H54 (cell line): ENCODE data around the gene OPALIN.

ENCODE experiments used
- DNase-seq: peaks from one replicate; pipeline ENCODE4 v3.0.0; 2011; ENCODE audit warnings: low spot score, mixed read lengths; ENCODE audit not compliant: insufficient read length
- FAIRE-seq: peaks from 3 replicates; lab custom pipeline; 2011; peaks lifted over from hg19 to GRCh38; lab: Jason Lieb, UNC
- POLR2A ChIP-seq: IDR thresholded peaks from 2 replicates; pipeline ENCODE4 v1.6.1; 2011; ENCODE audit warnings: low read depth, mild to moderate bottlenecking, low read length

Gene OPALIN

GRCh38 chr10:96339383-96339782, 19.4 kb downstream of the OPALIN start:
- TF ChIP-seq POLR2A: no peak
- DNase-seq: no peak
- no peak for FAIRE-seq

- DNase-seq (no peak), FAIRE-seq (no peak)
- no peak for TF ChIP-seq POLR2A
Measured at GRCh38 chr10:96338279-96338925, 20.4 kb downstream of the OPALIN start.

- FAIRE-seq (no peak), DNase-seq (no peak)
- no peak for TF ChIP-seq POLR2A
Measured at GRCh38 chr10:96337106-96337505, 21.7 kb downstream of the OPALIN start.

- no peak for TF ChIP-seq POLR2A
- FAIRE-seq (no peak), DNase-seq (peak; percentile 24)
Measured at GRCh38 chr10:96334616-96335526, 23.9 kb downstream of the OPALIN start.

- FAIRE-seq: no peak
- DNase-seq: no peak
- no peak for TF ChIP-seq POLR2A
Measured at GRCh38 chr10:96333101-96333500, 25.7 kb downstream of the OPALIN start.

GRCh38 chr10:96327462-96327861, 31.3 kb downstream of the OPALIN start:
- DNase-seq (no peak), FAIRE-seq (no peak)
- TF ChIP-seq POLR2A: no peak

- DNase-seq (no peak), FAIRE-seq (no peak)
Measured at GRCh38 chr10:96325719-96326373, 33.0 kb downstream of the OPALIN start.

GRCh38 chr10:96324447-96324846, 34.4 kb downstream of the OPALIN start:
- no peak for TF ChIP-seq POLR2A
- FAIRE-seq: no peak
- DNase-seq: no peak

More at GRCh38 chr10:96325719-96326373, 33.0 kb downstream of the OPALIN start:
- TF ChIP-seq POLR2A: no peak

- no peak for FAIRE-seq
- no peak for DNase-seq
Measured at GRCh38 chr10:96322275-96322674, 36.5 kb downstream of the OPALIN start.

GRCh38 chr10:96321822-96322221, 37.0 kb downstream of the OPALIN start:
- TF ChIP-seq POLR2A: no peak
- DNase-seq (no peak), FAIRE-seq (no peak)

More at GRCh38 chr10:96322275-96322674, 36.5 kb downstream of the OPALIN start:
- no peak for TF ChIP-seq POLR2A

GRCh38 chr10:96319754-96320474, 38.9 kb downstream of the OPALIN start:
- no peak for TF ChIP-seq POLR2A
- DNase-seq (no peak), FAIRE-seq (no peak)

GRCh38 chr10:96317067-96317833, 41.6 kb downstream of the OPALIN start:
- no peak for TF ChIP-seq POLR2A
- FAIRE-seq (no peak), DNase-seq (no peak)

- TF ChIP-seq POLR2A: no peak
- DNase-seq (no peak), FAIRE-seq (no peak)
Measured at GRCh38 chr10:96313344-96313743, 45.5 kb downstream of the OPALIN start.
